Mammary epithelial cell (primary cell): ENCODE data around the gene FBXO21.

ENCODE experiments used
- CTCF ChIP-seq, 2 donors: IDR thresholded peaks in 1 of 2; conservative IDR thresholded peaks in 1 of 2; 2 replicates each; pipeline ENCODE4 v1.5.1; 2011 to 2012; ENCODE audit warnings: inconsistent platforms in 2 of 2, low read length in 2 of 2, mild to moderate bottlenecking in 2 of 2, control low read depth in 1 of 2, low read depth in 1 of 2; ENCODE audit not compliant: insufficient read depth in 1 of 2; ENCODE audit errors: extremely low read depth in 1 of 2
- EZH2 ChIP-seq: IDR thresholded peaks from 2 replicates; pipeline ENCODE4 v1.6.1; 2012; ENCODE audit warnings: low read length, inconsistent platforms, borderline replicate concordance

- TF ChIP-seq CTCF (conservative IDR thresholded peaks at IDR 0.05 in 1 of 2, IDR thresholded peaks at IDR 0.05 in 1 of 2; ENCODE audit: extremely low read depth in 1 of 2, insufficient read depth in 1 of 2, low read depth in 1 of 2, low read length in 2 of 2) (no peak), EZH2 (no peak)
These were observed 18.6 kb downstream of the FBXO21 start for GRCh38 chr12:117171499-117172162.
